ENCODE measurements around the gene MYO5C.
"Not testable (repeated sequence)": the region's sequence is repeated elsewhere in the genome, so short reads cannot be mapped to it uniquely, and the experiment has no call there.

MYO5C gene

DNA sequence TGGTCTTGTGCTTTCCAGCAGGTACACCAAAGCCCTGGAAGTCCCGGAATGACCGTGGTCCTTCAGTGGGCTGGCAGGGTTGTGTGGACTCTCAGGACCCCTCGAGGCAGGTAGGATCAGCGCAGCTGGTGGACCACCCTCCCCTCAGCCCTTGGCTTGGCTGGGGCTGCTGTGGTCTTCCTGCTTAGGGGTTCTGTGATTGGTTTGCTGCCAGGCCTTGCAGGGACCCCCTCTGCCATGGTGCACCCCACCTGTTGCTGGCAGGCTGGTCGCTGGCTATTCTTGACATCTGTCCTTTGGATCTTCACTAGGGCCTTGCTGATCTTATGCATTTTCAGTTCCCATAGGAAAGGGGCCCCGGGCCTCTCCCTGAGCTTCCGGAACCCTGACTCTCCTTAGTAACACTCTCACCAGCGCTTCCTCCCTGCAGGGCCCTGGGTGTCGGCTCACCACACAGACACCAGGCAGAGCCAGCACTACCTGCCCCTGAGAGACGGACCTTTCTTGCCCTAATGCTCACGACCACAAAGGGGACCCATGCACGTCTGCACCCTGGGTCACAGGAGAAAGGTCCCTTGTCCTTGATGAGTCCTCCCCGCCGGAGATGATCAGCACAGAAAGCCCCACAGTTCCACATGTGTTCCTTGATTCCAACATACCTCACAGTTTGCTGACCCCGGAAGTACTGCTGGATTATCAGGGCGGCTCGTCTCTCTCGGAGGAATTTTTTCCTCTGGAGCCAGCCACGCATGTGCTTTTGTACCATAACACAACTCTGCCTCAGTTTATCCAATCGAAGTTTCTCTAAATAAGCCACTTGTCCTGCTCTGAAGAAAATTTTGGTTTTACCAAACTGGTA, 51.7 kb downstream of the MYO5C start:
- DNase-seq, result no peak

DNA sequence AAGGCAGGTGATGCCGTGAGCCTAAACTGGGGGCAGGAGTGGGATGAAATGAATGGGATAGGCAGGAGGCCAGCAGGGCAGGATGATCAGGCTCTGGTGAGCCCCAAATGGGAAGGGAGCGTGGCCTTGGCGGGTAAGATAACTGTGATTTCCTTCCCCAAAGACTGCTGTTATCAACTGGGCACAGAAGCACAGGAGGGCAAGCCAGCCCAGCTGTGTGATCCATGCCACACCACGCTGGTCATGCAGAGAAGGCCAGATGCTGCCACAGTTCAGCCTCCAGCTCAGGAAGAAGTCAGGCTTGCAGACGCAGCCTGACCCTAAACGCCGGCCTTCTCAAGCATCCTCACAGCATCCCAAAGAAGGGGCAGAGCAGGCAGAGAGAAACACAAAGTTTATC, 52.3 kb downstream of the MYO5C start:
- DNase-seq, result no peak

DNA sequence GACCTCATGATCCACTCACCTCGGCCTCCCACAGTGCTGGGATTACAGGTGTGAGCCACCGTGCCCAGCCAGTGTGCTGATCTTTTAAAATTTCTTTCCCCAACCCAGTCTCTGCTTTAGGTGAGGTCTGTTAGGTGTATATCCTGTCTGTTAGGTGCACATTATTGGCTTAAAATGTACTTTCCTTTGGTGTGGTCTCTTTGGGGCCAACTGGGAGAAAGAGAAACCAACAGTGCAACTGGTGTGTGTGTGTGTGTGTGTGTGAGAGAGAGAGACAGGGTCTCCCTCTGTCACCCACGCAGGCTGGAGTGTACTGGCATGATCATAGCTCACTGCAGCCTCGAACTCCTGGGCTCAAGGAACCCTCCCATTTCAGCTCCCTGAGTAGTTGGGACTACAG, 54.1 kb downstream of the MYO5C start:
- DNase-seq, result no peak

DNA sequence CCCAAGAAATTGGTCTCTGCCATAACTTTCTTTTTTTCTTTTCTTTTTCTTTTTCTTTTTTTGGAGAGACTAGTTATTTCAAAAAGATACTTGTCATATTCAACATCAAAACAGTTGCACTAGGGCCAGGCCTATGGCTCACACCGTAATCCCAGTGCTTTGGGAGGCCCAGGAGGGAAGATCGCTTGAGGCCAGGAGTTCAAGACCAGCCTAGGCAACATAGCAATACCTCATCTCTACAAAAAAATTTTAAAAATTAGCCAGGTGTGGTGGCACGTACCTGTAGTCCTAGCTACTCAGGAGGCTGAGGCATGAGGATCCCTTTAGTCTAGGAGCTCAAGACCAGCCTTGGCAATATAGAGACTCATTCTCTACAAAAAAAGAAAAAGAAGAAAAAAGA, 55.4 kb downstream of the MYO5C start:
- DNase-seq, result no peak

DNA sequence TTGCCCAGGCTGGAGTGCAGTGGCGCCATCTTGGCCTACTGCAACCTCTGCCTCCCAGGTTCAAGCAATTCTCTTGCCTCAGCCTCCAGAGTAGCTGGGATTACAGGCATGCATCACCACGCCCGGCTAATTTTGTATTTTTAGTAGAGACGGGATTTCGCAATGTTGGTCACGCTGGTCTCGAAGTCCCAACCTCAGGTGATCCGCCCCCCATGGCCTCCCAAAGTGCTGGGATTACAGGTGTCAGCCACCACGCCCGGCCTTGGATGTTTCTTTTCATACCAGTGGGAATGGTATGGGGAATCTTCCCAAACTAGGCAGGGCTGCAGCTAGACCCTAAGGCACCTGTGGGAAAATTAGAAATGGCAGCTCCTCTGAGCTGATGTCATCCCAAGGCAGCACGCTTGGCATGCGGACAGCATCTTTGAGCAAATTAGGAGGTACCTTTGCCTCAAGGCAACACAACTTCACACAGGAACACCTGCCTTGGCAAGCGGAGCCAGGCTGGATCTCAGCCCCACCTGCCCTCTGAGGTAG, 56.5 kb downstream of the MYO5C start:
- not testable (repeated sequence) for DNase-seq

DNA sequence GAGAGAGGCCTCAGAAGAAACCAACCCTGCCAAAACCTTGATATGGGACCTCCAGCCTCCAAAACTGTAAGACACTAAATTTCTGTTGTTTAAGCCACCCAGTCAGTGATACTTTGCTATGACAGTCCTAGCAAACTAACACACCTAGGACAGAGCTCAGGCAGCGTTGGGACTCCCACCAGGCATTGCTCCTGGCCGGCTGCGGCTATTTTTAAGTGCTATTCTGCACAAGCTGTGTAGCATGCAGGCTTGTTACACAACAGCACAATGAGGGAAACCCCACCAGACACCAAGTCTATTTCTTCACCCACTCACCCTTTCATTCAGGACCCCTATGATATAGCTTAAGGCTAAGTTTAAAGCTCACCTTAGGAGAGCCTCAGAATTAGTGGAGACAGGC, 57.5 kb downstream of the MYO5C start:
- no peak for DNase-seq

DNA sequence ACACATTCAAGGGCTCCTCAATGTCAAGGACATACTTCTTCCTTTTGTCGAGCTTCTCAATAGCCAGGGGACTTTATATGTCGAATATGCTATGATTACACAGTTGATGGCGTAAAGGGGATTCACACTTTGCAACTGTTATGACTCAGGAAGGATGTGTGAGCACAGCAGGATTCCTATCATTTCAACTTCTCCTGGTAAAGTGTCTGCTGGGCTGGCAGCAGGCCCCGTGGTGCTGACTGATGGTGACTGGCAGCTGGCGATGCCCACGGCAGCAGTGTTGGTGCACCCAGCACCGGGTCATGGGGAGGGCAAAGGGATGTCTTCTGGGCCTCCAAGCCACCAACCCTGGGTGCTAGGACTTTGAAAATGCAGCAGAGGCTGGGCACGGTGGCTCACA, 59.6 kb downstream of the MYO5C start:
- no peak for DNase-seq

DNA sequence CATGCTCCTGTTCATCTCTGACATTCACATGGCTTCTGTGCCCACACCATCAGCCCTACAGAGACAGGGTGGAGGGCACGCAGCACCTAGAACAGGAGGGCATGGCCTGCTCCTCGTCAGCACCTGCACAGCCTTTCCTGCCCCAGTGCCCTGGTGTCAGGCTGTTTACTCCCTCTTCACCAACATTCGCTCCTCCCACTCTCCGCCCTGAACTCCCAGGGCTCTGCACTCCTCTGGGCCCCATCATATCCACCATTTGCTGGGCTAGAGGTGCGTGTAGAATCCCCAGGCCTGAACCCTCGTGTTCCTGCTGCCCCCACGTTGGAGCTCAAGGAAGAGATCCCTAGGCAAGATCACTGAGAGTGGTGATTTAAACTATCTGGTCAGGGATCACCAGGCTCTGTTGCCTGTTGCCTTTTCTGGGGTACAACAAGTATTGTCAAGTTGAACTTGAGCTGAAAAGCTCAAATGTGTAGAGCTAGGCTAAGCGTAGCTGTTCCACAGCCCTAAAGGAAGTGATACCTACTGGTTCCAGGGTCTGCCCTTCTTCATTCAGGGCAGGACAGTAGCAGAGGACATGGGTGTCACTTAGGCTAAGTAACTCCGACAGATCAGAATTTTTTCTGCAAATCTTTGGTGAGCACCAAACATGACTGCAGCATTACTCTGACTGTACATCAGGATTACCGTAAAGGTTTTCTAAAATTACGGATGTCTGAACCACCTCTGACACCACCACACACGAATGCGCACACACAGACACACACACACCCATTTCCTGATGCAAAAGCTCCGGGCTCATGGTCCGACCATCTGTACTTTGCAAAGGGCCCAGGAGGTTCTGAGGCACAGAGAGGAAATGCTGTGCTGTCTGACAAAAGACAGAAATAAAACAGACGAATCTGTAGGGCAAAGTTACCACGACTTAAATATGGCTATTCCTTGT, 60.7 kb downstream of the MYO5C start:
- DNase-seq, result no peak

DNA sequence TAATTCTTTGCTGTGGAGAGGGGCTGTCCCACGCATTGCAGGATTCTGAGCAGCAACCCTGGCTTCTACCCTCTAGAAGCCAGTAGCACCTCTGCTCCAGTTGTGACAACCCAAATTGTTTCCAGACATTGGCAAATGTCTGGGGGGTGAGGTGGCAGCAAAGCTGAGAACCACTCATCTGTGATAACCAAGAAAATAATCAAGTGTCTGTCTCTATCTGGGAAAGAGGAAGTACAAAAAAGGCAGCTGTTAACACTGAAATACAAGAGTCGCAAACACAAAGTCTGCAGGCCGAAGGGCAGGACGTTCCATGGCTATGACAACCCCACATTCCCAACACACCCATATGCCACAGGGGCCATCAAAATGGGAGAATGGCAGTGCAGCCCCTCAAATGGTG, 62.2 kb downstream of the MYO5C start:
- no peak for DNase-seq

DNA sequence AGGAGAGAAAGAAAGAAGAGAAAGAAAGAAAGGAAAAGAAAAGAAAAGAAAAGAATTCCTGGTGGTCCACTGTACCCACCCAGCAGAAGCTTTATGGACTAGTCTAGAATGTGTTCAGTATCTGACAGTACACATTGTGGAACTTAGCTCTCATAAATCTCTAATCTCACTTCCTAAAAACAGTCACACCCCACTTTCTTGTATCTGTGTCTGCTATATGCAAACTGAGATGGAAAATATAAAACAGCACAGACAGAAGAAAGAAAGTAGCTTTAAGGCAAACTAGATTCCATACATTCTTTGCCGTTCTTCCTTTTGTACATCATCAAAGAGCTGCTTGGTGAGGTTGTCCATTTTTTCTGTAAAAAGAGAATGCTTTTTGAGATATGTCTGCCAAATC, 63.3 kb downstream of the MYO5C start:
- no peak for DNase-seq

DNA sequence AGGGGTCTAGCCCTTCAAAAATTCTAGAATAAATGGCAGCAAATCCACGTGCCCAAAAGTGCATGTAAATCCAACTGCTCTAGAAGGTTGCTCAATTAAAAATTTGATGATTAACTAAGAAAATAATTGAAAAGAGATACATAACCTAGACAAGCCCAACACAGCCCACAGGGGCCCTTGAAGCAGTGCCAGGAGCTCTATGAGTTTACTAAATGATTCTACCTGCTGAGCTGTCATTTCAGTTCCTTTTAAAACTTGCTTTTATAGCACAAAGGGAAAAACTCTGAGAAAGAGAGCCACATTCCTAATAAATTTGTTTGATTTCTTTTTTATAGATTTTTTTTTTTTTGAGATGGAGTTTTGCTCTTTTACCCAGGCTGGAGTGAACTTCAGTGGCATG, 65.5 kb downstream of the MYO5C start:
- no peak for DNase-seq

DNA sequence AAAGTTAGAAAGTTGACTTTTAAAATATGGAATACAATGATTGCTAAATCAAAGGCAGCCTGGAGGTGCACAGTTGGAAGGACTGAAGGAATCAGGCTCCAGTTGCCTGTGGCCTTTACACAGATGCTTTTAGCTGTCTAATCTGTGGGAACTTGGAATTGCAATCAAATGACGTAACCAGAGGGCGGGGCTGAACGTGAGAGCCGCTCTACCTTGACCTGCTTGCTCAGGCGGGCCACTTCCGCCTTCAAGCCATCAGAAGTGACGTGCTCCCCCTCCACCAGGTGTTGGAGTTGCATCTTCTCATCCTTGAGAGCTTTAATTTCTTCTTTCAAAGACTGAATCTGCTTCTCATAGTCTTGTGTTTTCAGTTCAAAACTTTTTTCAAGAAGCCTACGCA, 66.7 kb downstream of the MYO5C start:
- DNase-seq, result no peak

DNA sequence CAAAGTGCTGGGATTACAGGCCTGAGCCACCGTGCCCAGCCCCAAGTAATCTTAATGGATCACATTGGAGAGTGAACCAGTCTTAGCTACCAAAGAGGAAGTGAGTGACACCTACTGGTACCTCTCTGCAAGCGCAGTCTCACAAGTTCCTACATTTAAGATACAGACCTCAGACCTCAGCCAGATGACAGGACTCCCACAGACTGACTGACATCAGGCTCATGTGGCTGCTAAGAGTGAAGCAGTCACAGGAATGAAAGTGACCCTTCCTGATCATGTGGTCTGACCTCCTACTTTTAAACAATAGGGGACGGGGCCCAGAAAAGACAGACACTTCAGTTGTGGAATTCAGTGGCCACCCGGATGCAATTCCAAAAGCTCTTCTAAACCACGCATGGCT, 68.1 kb downstream of the MYO5C start:
- DNase-seq, result no peak

DNA sequence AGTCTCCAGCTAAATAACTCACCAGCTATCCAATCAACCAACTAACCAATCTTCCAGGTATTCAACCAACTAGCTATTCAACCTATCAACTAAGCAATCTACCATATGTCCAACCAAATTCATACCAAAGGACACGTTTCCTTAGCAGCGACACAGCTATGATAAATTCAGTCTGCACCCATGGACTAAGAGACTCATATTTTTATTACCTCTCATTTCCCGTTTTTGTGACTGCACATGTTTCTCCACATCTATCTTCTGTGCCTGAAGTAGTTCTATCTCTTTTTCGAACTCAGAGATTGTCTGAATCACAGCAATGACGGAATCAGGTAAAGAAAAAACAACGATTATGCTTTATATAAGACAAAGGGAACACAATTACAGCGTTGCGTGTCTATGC, 70.4 kb downstream of the MYO5C start:
- DNase-seq, result no peak

DNA sequence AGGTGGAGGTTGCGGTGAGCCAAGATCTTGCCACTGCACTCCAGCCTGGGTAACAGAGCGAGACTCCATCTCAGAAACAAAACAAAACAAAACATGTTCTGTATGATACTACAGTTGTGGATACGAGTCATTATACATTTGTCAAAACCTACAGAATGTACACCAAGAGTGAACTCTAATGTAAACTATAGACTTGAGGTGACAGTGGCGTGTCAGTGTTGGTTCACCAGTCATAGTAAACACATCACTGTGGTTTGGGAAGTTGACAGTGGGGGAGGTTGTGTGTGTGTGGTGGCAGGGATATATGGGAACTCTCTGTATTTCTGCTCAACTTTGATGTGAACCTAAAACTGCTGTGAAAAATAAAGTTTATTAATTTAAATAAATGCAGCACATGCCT, 71.4 kb downstream of the MYO5C start:
- DNase-seq, result no peak

DNA sequence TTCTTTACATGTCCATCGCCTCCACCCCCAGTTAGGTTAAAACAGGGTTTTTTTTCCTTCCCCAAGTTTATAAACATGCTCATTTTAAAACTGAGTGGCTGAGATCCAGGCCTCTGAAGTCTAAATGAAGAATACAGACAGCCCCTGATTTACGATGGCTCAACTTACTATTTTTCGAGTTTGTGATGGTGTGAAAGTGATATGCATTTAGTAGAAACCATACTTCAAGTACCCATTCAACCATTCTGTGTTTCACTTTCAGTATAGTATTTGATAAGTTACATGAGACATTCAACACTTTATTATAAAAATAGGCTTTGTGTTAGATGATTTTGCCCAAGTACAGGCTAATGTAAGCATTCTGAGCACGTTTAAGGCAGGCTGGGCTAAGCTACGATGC, 73.9 kb downstream of the MYO5C start:
- no peak for DNase-seq

DNA sequence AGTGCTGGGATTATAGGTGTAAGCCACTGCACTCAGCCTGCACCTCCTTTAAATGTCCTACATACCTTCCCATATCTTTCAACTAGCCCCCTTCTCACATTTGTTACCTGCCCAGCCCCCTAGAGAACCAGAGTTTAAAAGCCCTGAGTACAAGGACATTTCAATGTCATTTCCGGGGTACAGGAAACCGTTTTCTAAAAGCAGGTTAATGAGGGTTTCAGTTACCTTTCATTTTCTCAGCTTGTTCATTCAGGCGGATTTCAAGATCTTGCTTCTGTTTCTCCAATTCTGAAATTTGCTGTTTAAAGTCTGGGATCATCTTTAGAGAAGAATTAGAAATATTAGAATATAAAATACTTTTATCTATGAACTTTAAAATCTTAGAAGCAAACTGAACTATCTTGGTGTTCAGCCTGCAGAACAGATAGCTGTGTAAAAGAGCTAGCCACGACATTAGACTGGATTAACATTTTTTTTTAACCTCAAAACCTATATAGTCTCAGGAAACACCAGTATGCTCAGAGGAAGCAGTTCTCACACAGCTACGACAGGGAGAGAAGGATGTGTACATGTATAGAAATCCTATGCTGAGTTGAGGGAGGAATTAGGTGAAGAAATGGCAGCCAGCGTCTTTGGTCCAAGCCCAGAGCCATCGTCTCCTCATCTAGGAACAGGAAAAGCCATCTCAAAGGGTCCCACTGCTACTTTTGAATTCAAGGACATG, 74.5 kb downstream of the MYO5C start:
- DNase-seq, result no peak

DNA sequence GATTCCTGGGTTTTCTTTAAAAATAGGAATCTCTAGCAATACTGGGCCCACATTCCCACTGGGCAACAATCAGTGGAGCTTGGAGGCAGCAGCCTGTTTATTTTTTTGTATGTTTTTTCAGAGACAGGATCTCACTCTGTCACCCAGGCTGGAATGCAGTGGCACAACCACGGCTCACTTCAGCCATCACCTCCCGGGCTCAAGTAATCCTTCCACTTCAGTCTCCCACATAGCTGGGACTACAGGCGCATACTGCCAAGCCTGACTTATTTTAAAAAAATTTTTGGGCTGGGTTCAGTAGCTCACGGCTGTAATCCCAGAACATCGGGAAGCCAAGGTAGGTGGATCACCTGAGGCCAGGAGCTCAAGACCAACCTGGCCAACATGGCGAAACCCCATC, 75.4 kb downstream of the MYO5C start:
- DNase-seq, result no peak

DNA sequence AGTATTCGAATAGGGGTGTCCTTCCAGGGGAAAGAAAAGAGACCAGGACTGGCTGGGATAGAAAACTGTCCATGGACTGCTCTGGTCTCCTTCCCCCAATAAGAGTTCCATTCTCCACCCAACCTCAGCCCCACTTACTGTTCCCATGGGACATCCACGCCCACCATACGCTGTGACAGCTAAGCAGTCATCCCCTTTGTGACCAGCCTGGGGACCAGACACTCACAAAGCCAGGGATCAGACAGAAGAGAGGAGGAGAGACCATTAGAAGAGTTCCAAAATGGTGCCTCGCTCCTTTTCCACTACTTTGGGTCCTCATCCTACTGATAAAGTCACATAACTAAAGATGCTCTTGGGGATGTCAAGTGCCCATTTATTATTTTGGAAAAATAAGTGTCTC, 76.8 kb downstream of the MYO5C start:
- no peak for DNase-seq

DNA sequence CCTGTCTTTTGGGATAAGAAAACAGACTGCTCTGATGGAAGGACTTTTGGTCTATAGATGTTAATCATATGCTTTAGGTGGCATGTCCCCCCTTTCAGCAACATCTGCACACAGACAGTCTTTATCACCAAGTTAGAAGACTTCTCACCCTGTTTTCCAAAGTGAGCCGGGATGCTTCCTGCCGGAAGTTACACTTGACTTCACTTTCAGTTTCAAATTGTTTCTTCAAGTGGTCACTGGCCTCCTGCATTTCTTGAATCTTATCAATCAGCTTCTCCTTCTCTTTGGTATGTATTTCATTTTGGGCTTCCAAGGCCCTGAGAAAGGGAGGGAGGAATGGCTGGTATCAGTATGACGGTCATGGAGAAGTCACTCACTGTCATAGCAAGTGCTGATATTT, 77.2 kb downstream of the MYO5C start:
- DNase-seq, result no peak

DNA sequence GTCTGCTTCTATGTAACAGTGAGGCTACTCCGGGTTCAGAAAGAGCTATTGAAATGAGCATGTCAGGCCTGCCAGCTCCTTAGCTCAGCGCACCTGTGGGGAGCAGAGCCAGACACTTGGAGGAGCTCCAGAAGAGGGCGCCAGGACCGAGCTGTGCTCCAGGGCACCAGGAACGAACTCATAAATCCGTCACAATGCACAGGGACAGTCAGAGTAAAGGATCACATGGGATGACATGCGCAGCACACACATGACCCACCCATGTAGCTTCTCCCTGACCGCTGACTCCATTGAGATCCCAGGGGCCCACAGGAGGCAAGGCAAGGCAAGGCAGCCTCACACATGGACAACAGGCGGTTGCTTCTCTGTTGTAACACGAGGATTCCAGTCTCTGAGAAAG, 78.4 kb downstream of the MYO5C start:
- DNase-seq, result no peak

DNA sequence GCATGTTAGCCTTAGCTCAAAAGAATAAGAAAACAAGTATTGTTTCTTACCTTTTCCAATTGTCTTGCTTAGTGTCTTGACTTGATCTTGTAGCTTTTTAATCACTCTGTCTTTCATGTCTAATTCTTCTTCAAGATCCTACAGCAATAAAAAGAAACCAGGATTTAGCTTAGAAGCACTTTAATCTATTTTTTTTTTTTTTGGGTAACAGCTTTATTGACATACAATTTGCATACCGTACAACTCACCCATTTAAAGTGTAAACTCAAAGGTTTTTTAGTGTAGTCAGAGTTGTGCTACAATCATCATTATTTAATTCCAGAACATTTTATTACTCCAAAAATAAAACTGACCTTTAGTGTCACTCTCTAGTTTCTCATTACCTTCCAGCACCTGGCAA, 81.1 kb downstream of the MYO5C start:
- DNase-seq, result no peak

DNA sequence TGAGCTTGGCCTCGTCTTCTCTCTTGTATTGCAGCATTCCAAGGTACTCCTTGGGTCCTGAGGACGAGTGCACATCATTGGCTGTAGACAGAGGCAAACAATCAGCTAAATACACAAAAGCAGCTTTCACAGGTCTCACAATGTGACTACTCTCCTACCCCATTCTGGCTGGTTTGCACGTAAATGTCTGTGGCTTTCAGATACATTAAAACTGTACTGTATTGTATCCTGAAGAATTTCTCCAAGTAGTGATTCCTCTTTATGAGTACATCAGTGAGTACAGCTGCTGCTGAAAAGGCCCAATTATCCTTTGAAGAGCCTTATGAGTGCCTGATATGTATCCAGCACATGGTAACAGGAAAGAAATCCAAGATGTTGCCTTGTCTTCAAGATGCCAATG, 82.4 kb downstream of the MYO5C start:
- no peak for DNase-seq

Measured in GOT3 (cell line).